ENCODE data around the gene TSBP1. TPM values are rescaled to one million over a fixed set of nuclear protein-coding genes. Genes with fewer than 3 reads are reported as not detected.
"Not testable (repeated sequence)": the region's sequence is repeated elsewhere in the genome, so short reads cannot be mapped to it uniquely, and the experiment has no call there.

Gene TSBP1
- total RNA-seq, 1 donor from 2014 or later: not detected

DNA sequence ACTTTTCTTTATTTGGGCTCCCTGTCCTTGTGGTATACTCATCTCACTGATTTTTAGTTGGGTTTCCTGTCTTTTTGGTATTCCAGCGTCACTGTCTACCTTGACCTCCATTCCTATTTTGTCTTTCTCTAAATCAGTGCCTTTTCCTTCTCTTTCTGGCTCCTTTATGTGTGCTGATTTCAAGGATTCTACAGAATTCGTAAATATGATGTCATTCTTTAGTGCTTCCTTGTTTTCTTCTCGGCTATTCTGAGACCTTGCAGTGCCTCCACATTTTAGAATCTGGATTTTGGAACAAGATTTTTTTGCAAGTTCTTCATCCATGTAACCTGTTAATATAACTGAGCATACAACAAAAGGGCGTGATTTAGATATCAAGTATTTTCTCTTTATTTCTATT is 78.0 kb downstream of the TSBP1 start:
- intact Hi-C loops (cut with DNase I): no loop called here
- TF ChIP-seq, protein P1, sequence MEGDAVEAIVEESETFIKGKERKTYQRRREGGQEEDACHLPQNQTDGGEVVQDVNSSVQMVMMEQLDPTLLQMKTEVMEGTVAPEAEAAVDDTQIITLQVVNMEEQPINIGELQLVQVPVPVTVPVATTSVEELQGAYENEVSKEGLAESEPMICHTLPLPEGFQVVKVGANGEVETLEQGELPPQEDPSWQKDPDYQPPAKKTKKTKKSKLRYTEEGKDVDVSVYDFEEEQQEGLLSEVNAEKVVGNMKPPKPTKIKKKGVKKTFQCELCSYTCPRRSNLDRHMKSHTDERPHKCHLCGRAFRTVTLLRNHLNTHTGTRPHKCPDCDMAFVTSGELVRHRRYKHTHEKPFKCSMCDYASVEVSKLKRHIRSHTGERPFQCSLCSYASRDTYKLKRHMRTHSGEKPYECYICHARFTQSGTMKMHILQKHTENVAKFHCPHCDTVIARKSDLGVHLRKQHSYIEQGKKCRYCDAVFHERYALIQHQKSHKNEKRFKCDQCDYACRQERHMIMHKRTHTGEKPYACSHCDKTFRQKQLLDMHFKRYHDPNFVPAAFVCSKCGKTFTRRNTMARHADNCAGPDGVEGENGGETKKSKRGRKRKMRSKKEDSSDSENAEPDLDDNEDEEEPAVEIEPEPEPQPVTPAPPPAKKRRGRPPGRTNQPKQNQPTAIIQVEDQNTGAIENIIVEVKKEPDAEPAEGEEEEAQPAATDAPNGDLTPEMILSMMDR (IDR thresholded peaks at IDR 0.05): no peak
- DNase-seq (ENCODE audit: low spot score in 2 of 2): no peak
- Histone ChIP-seq H3K4me3 (no peak overlapping the region), H3K4me1 (no peaks in the 10 kb centered on the region), H3K36me3 (no peaks in the 10 kb centered on the region), H3K9me3 (no peaks in the 10 kb centered on the region), H3K27me3 (no peaks in the 10 kb centered on the region), H3K27ac (no peak overlapping the region)

DNA sequence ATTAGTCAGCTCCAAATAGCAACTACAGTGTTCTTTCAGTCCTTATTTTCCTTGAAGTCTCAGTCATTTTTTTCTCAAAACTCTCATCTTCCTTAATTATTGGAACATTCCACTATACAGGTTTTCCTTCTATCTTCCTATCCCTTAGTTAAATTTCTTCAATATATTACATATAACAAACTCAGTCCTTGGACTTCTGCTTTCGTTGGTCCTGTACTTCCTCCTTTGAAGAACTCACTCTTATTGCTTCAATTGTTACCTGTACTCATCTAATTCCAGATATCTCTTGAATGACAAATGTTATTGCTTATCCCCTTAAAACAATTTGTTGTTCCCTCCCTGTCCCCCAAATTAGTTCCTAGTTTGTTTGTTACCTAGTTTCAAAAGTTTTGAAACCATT is 80.2 kb downstream of the TSBP1 start:
- DNase-seq (ENCODE audit: low spot score in 2 of 2): no peak
- Histone ChIP-seq H3K36me3 (no peaks in the 10 kb centered on the region), H3K9me3 (no peaks in the 10 kb centered on the region), H3K4me3 (no peak overlapping the region), H3K4me1 (no peaks in the 10 kb centered on the region), H3K27ac (no peak overlapping the region), H3K27me3 (no peaks in the 10 kb centered on the region)
- intact Hi-C loops (cut with DNase I): no loop called here
- TF ChIP-seq, protein P1 (IDR thresholded peaks at IDR 0.05): no peak

DNA sequence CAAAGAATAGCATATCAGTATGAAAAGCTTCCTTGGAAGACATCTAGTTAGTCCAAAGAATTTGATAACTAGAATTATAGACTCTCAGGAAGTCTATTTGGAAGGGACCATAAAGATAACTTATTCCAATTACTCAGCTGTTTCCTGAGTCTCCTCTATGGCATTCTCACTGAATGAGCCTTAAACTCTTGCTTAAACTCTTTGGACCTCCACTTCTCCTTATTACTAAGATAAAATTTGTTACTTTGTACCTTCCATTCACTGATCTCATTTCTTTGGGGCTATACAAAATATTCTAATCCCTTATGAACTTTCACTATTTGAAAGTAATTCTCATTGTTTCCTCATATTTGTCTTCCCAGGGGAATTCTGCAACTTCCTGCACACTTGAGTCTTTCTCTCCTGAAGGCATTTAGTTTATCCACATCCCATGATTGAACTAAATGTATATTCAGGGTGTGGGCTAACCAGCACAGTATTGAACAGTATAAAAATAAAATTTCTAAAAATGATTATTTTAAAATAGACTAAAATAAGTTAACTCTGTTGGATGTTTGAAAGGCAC is 80.7 kb downstream of the TSBP1 start:
- TF ChIP-seq, protein P1 (IDR thresholded peaks at IDR 0.05): no peak
- no peak overlapping the region for H3K27ac ChIP-seq

DNA sequence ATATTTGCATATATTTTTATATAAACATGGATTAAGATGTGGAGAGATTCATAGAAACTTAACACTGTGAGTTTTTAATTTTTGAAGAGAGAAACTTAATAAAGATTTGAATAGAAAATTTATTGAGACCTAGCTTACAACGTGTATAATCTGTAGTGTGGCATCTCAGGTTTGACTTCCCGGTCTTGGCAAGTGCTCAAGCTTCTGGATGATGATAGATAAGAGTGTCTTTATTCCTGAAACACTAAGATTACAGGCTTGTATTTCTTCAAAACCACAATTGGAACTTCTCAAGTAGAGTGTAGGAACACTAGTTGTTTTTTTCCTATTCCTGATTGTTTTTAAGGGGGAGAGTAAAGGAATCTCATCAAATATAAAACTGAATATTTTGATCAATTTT is 83.3 kb downstream of the TSBP1 start:
- intact Hi-C loops (cut with DNase I): no loop called here
- Histone ChIP-seq H3K4me1 (no peaks in the 10 kb centered on the region), H3K4me3 (no peak overlapping the region), H3K36me3 (no peaks in the 10 kb centered on the region), H3K27me3 (no peaks in the 10 kb centered on the region), H3K9me3 (no peaks in the 10 kb centered on the region), H3K27ac (no peak overlapping the region)
- TF ChIP-seq, protein P1 (IDR thresholded peaks at IDR 0.05): no peak
- DNase-seq (ENCODE audit: low spot score in 2 of 2): no peak

More for the DNA sequence above, 80.7 kb downstream of the TSBP1 start:
- DNase-seq (ENCODE audit: low spot score in 2 of 2): no peak
- intact Hi-C loops (cut with DNase I): no loop called here
- H3K27me3 ChIP-seq: no peaks in the 10 kb centered on the region
- H3K4me3 ChIP-seq: no peak overlapping the region
- no peaks in the 10 kb centered on the region for H3K4me1 ChIP-seq
- H3K9me3 ChIP-seq: no peaks in the 10 kb centered on the region
- no peaks in the 10 kb centered on the region for H3K36me3 ChIP-seq

DNA sequence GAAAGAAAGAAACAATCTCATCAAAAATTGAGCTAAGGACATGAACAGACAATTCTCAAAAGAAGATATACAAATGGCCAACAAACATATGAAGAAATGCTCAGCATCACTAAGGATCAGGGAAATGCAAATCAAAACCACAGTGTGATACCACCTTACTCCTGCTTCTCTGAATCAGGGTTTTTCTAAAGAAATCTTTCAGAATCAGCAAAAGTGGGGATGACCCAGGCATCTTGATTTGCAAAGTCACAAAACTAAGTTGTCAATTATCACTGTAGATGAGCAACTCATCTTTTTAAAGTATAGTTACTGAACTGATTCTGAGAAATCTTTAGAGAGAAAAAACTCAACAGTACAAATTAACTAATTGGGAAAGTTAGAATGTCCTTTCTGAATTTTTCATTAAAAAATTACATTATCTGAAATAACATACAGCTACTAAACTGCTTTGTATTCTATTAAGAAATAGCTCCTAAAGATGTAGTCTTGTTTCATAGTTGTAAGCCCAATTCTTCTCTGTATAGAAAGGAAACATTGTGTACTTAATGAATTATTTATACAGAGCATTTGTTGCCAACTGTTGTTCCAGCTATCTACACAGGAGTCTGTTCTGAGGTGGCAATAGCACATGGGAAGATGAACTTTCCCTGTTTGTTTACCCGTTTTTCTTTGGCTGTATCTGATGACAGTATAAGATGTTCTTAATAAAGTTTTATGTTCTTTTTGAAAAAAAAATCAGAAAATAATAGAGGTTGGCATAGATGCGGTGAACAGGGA is 97.7 kb downstream of the TSBP1 start:
- DNase-seq (ENCODE audit: low spot score in 2 of 2); H3K27ac ChIP-seq; H3K4me3 ChIP-seq; H3K4me1 ChIP-seq; H3K27me3 ChIP-seq; H3K9me3 ChIP-seq; intact Hi-C loops (cut with DNase I); H3K36me3 ChIP-seq: not testable (repeated sequence)

DNA sequence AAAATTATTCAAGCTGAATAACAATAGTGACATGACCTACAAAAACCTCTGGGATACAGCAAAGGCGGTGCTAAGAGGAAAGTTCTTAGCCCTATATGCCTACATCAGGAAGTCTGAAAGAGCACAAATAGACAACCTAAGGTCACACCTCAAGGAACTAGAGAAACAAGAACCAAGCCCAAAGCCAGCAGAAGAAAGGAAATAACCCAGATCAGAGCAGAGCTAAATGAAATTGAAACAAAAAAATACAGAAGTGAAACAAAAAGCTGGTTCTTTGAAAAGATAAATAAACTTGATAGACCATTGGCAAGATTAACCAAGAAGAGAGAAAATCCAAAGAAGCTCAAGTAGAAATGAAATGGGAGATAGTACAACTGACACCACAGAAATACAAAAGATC is 100.3 kb downstream of the TSBP1 start:
- no peak overlapping the region for H3K4me3 ChIP-seq
- no peak for DNase-seq (ENCODE audit: low spot score in 2 of 2)
- no peaks in the 10 kb centered on the region for H3K27me3 ChIP-seq
- no peaks in the 10 kb centered on the region for H3K4me1 ChIP-seq
- no peaks in the 10 kb centered on the region for H3K9me3 ChIP-seq
- TF ChIP-seq, protein P1 (IDR thresholded peaks at IDR 0.05): no peak
- H3K27ac ChIP-seq: no peak overlapping the region
- no peaks in the 10 kb centered on the region for H3K36me3 ChIP-seq
- intact Hi-C loops (cut with DNase I): no loop called here

DNA sequence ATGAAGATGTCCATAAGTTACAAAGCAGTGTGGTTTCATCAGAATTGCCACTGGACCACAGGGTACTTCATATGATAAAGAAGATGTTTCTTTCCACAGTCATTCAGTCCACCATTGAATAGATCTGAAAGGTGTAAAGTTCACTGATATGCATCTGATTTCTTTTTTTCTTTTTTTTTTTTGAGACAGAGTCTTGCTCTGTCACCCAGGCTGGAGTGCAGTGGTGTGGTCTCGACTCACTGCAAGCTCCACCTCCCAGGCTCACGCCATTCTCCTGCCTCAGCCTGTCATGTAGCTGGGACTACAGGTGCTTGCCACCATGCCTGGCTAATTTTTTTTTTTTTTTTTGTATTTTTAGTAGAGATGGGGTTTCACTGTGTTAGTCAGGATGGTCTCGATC is 103.2 kb downstream of the TSBP1 start:
- DNase-seq (ENCODE audit: low spot score in 2 of 2); intact Hi-C loops (cut with DNase I); H3K27me3 ChIP-seq; H3K4me1 ChIP-seq; H3K4me3 ChIP-seq; H3K9me3 ChIP-seq; H3K36me3 ChIP-seq; H3K27ac ChIP-seq: not testable (repeated sequence)

All from ascending aorta (tissue), 2 donors.